Mammary epithelial cell (primary cell): ENCODE data around the gene USH2A.

Experiments
- CTCF ChIP-seq, 2 donors: IDR thresholded peaks in 1 of 2; conservative IDR thresholded peaks in 1 of 2; 2 replicates each; pipeline ENCODE4 v1.5.1; 2011 to 2012; ENCODE audit warnings: inconsistent platforms in 2 of 2, low read length in 2 of 2, mild to moderate bottlenecking in 2 of 2, control low read depth in 1 of 2, low read depth in 1 of 2; ENCODE audit not compliant: insufficient read depth in 1 of 2; ENCODE audit errors: extremely low read depth in 1 of 2
- EZH2 ChIP-seq: IDR thresholded peaks from 2 replicates; pipeline ENCODE4 v1.6.1; 2012; ENCODE audit warnings: low read length, inconsistent platforms, borderline replicate concordance

- TF ChIP-seq CTCF (conservative IDR thresholded peaks at IDR 0.05 in 1 of 2, IDR thresholded peaks at IDR 0.05 in 1 of 2; ENCODE audit: extremely low read depth in 1 of 2, insufficient read depth in 1 of 2, low read depth in 1 of 2, low read length in 2 of 2) (no peak), EZH2 (no peak)
These were observed 554.7 kb downstream of the USH2A start for GRCh38 chr1:215868500-215868899.
